Mononuclear cell (primary cell): Measurements from ENCODE around the gene TRAK1. TPM values are rescaled to one million over a fixed set of nuclear protein-coding genes. Genes with fewer than 3 reads are reported as not detected.

ENCODE experiments used
- H3K27me3 ChIP-seq: 2 replicates; pipeline ENCODE4 v1.6.0; 2011; ENCODE audit warnings: low read length, control low read depth; ENCODE audit not compliant: insufficient read depth
- H3K4me1 ChIP-seq: 2 replicates; pipeline ENCODE4 v1.5.1; 2011; ENCODE audit warnings: mild to moderate bottlenecking, low read length, control low read depth; ENCODE audit not compliant: insufficient read depth
- H3K4me3 ChIP-seq: 2 replicates; pipeline ENCODE4 v1.5.1; 2011; ENCODE audit warnings: mild to moderate bottlenecking, low read length, moderate library complexity
- H3K9me3 ChIP-seq: 2 replicates; pipeline ENCODE4 v1.5.1; 2011; ENCODE audit warnings: low read depth, mild to moderate bottlenecking, control low read depth, low read length
- total RNA-seq: library from RNA; depleted of rRNA; stranded (reverse); fragments of >200 nt; gene quantifications from one replicate; pipeline ENCODE4 v1.2.3, GENCODE V29; 2012

The TRAK1 gene
- total RNA-seq, 1 donor: 26.3 TPM

- Histone ChIP-seq H3K4me3 (no peak overlapping the region), H3K27me3 (no peaks in the 10 kb centered on the region), H3K9me3 (no peaks in the 10 kb centered on the region), H3K4me1 (peaks cover 37% of the 10 kb centered on the region)
Measured at GRCh38 chr3:42079701-42080452, 11.3 kb upstream of the TRAK1 start.

- no peak overlapping the region for H3K4me3 ChIP-seq
- H3K4me1 ChIP-seq: peaks cover 34% of the 10 kb centered on the region
- H3K9me3 ChIP-seq: no peaks in the 10 kb centered on the region
- H3K27me3 ChIP-seq: no peaks in the 10 kb centered on the region
Measured at GRCh38 chr3:42080453-42080872, 10.7 kb upstream of the TRAK1 start.

GRCh38 chr3:42081838-42082473 is 9.2 kb upstream of the TRAK1 start:
- H3K4me1 ChIP-seq: peaks cover 34% of the 10 kb centered on the region
- H3K27me3 ChIP-seq: no peaks in the 10 kb centered on the region
- no peaks in the 10 kb centered on the region for H3K9me3 ChIP-seq
- no peak overlapping the region for H3K4me3 ChIP-seq

- H3K4me3 ChIP-seq: no peak overlapping the region
- no peaks in the 10 kb centered on the region for H3K9me3 ChIP-seq
- H3K27me3 ChIP-seq: no peaks in the 10 kb centered on the region
- H3K4me1 ChIP-seq: peaks cover 30% of the 10 kb centered on the region
Measured at GRCh38 chr3:42084586-42084985, 6.6 kb upstream of the TRAK1 start.

- Histone ChIP-seq H3K9me3 (no peaks in the 10 kb centered on the region), H3K27me3 (no peaks in the 10 kb centered on the region), H3K4me1 (peaks cover 18% of the 10 kb centered on the region), H3K4me3 (no peak overlapping the region)
Measured at GRCh38 chr3:42085641-42086376, 5.3 kb upstream of the TRAK1 start.

- Histone ChIP-seq H3K4me1 (peaks cover 6% of the 10 kb centered on the region), H3K27me3 (no peaks in the 10 kb centered on the region), H3K4me3 (no peak overlapping the region), H3K9me3 (no peaks in the 10 kb centered on the region)
Measured at GRCh38 chr3:42088803-42089530, 2.2 kb upstream of the TRAK1 start.

- Histone ChIP-seq H3K4me3 (no peak overlapping the region), H3K4me1 (peaks cover 10% of the 10 kb centered on the region), H3K9me3 (no peaks in the 10 kb centered on the region), H3K27me3 (no peaks in the 10 kb centered on the region)
Measured at GRCh38 chr3:42092006-42092405, 849 bp downstream of the TRAK1 start.

- no peak overlapping the region for H3K4me3 ChIP-seq
- no peaks in the 10 kb centered on the region for H3K9me3 ChIP-seq
- H3K4me1 ChIP-seq: peaks cover 7% of the 10 kb centered on the region
- H3K27me3 ChIP-seq: no peaks in the 10 kb centered on the region
Measured at GRCh38 chr3:42094128-42094527, 3.0 kb downstream of the TRAK1 start.

- Histone ChIP-seq H3K27me3 (no peaks in the 10 kb centered on the region), H3K4me3 (no peak overlapping the region), H3K9me3 (no peaks in the 10 kb centered on the region), H3K4me1 (peaks cover 7% of the 10 kb centered on the region)
Measured at GRCh38 chr3:42094691-42095391, 3.7 kb downstream of the TRAK1 start.

GRCh38 chr3:42095540-42095939 is 4.4 kb downstream of the TRAK1 start:
- H3K4me3 ChIP-seq: no peak overlapping the region
- no peaks in the 10 kb centered on the region for H3K27me3 ChIP-seq
- peaks cover 7% of the 10 kb centered on the region for H3K4me1 ChIP-seq
- no peaks in the 10 kb centered on the region for H3K9me3 ChIP-seq

GRCh38 chr3:42096796-42097565 is 5.8 kb downstream of the TRAK1 start:
- Histone ChIP-seq H3K9me3 (no peaks in the 10 kb centered on the region), H3K27me3 (no peaks in the 10 kb centered on the region), H3K4me3 (no peak overlapping the region), H3K4me1 (peaks cover 18% of the 10 kb centered on the region)

GRCh38 chr3:42097566-42097946 is 6.4 kb downstream of the TRAK1 start:
- Histone ChIP-seq H3K4me1 (peaks cover 18% of the 10 kb centered on the region), H3K4me3 (no peak overlapping the region), H3K9me3 (no peaks in the 10 kb centered on the region), H3K27me3 (no peaks in the 10 kb centered on the region)

GRCh38 chr3:42098171-42098570 is 7.0 kb downstream of the TRAK1 start:
- no peak overlapping the region for H3K4me3 ChIP-seq
- H3K9me3 ChIP-seq: no peaks in the 10 kb centered on the region
- H3K4me1 ChIP-seq: peaks cover 18% of the 10 kb centered on the region
- H3K27me3 ChIP-seq: no peaks in the 10 kb centered on the region
